Fibroblast of the aortic adventitia (primary cell): ENCODE measurements around the gene ARHGEF12. TPM values are rescaled to one million over a fixed set of nuclear protein-coding genes. Genes with fewer than 3 reads are reported as not detected.

Experiments used
- DNase-seq: peaks from one replicate; pipeline ENCODE4 v3.0.0-alpha.2; 2010; ENCODE audit warnings: low read depth
- H3K4me3 ChIP-seq: 2 replicates; pipeline ENCODE4 v1.5.1; 2011; ENCODE audit warnings: low read depth, mild to moderate bottlenecking, control low read depth, low read length, moderate library complexity
- total RNA-seq: library from RNA; depleted of rRNA; stranded (reverse); fragments of >200 nt; gene quantifications from 2 replicates; pipeline ENCODE4 v1.2.3, GENCODE V29; 2012; ENCODE audit warnings: low replicate concordance
- TF ChIP-seq, protein P1 (sequence below): IDR thresholded peaks from 2 replicates; pipeline ENCODE4 v1.5.1; 2011; ENCODE audit warnings: mild to moderate bottlenecking, low read length, control low read depth, inconsistent platforms; ENCODE audit not compliant: insufficient read depth

ARHGEF12 gene
- total RNA-seq, 1 donor = 103 TPM

DNA sequence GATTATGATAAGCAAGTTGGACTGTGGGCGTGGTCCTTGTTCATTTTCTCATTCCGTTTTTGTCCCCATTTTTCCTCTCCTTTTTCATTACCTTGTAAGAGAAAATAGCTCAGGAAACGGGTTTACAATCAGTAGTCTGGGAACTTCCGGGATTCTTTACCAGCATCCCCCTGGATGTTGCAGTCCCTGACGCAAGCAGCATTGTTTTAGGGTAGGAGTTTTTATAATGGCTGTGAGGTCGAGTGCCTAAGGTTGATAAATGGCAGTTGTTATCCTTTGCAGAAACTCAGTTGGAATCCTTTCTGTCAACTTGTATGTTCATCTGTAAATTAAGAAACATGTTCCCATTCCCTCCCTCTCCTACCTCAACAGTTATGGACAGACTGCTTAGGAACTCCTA lies 68.3 kb downstream of the ARHGEF12 start:
- no peak for DNase-seq
- TF ChIP-seq, protein P1, sequence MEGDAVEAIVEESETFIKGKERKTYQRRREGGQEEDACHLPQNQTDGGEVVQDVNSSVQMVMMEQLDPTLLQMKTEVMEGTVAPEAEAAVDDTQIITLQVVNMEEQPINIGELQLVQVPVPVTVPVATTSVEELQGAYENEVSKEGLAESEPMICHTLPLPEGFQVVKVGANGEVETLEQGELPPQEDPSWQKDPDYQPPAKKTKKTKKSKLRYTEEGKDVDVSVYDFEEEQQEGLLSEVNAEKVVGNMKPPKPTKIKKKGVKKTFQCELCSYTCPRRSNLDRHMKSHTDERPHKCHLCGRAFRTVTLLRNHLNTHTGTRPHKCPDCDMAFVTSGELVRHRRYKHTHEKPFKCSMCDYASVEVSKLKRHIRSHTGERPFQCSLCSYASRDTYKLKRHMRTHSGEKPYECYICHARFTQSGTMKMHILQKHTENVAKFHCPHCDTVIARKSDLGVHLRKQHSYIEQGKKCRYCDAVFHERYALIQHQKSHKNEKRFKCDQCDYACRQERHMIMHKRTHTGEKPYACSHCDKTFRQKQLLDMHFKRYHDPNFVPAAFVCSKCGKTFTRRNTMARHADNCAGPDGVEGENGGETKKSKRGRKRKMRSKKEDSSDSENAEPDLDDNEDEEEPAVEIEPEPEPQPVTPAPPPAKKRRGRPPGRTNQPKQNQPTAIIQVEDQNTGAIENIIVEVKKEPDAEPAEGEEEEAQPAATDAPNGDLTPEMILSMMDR = no peak
- no peak overlapping the region for H3K4me3 ChIP-seq

DNA sequence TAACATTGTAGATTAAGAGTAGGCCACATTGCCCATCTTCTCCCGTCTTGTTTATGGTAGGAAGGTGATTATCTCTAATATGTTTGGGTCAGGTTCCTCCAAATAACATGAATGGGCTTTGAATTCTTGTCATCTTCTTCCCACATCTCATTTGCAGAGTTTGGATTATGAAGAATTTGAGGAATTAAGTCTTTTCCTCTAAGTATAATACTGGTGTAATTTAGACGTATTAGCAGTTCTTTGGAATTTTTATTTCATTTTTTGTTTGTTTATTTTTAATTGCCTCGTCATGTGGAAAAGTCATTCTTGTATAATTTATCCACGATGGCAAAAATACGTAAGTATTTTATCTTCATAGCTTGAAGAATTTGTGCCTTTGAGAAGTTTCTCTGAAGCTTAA lies 73.4 kb downstream of the ARHGEF12 start:
- TF ChIP-seq, protein P1 = no peak
- no peak overlapping the region for H3K4me3 ChIP-seq
- DNase-seq = no peak

DNA sequence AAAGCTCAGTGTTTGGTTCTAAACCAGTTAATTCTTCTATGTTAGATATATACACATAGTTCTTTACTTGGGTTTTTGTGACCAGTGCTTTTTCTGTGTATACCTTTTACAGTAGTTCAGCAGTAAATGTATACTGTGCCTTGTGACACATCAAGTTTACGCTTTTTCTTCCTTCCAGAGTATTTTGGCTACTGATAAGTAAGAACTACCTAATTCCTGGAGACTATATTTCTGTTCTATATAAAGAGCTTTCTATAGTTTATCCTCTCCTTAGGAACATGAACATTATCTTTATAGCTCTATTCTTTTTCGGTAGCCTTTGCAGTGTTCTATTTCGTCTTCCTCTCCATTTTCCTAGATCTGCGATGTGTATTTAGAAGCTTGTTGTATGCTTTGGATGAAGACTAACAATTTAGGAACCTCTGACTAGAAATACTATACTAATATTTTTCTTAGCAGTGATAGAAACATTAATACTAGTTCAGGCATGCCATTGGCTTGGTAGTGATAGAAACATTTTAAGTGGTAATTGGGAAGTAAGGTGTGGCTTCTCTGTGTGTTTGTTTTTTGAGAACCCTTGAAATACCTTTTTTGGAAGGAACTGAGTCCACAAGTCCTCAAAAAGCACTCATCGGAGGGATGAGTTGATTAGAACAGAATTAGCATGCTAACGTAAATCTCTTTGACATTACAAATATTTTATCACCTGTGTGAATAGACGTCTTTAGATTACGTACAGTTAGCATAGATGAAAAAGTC lies 74.6 kb downstream of the ARHGEF12 start:
- no peak for DNase-seq
- H3K4me3 ChIP-seq = no peak overlapping the region
- TF ChIP-seq, protein P1 = no peak

DNA sequence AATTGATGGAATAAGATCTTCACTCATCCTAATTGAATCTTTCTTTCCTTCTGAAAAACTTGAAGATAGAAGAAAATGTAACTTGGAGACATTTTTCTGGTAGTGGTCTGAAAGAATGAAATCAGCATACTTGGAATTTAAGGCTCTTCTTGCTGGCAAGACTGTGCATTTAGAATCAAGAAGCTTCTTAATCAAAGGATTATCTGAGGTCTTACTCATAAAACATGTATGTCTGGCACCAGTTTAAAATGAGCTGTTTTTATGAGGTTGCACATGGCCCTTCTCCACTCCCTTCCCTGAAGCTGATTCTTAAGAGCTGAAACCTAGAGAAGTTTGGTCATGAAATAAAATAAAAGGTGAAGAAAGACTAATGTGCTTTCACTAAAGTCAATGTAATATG lies 77.3 kb downstream of the ARHGEF12 start:
- TF ChIP-seq, protein P1 = no peak
- peak; percentile 80 for DNase-seq

DNA sequence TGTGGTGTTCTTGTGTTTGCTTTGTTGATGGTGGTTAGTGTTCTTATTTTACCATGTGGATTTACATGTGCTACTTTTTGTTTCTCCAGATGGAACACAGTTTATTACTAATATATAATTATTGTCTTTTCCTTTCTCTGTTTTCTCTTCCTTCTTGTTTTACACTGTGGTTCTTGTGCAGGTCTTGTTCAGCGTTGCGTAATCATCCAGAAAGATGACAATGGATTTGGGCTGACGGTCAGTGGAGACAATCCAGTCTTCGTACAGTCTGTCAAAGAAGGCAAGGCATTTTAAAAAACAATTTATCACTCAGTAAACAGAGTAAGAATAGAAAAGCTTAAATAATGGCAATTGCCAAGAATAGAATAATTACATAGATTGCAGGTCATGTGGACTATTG lies 84.4 kb downstream of the ARHGEF12 start:
- no peak for DNase-seq
- TF ChIP-seq, protein P1 = no peak
- H3K4me3 ChIP-seq = no peak overlapping the region

More for the DNA sequence above, 77.3 kb downstream of the ARHGEF12 start:
- H3K4me3 ChIP-seq = no peak overlapping the region

DNA sequence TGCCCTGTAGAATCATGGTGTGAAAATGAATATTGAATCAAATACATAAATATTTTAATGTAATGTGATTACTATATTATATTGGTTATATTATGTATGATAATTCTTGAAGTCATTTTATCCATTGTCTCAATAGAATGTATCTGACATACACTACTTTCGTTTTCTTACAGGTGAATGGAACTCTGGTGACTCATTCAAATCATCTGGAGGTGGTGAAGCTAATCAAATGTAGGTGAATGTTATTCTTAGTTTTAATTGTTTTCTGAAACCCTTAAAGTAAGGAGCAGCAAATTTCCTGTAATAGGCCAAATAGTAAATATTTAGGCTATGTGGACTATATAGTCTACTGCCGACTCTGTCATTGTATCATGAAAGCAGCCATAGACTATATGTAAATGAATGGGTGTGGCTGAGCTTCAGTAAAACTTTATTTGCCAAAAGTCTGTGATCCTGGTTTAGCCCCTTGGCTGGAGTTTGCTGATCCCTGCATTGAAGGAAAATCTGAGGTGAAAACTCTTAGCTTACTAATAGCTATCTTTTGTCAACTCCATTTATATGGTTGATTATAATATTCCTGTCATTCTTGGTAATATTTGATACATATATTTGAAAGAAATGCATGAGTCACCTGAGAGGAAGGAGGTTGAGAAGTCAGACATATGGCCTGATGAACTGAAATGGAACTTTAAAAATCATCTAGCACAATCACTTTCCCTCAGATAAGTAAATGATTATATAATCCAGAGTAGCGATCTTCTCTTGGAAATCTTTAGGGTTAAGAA lies 88.2 kb downstream of the ARHGEF12 start:
- no peak overlapping the region for H3K4me3 ChIP-seq
- TF ChIP-seq, protein P1 = no peak
- DNase-seq = no peak
